GM19438 (cell line): ENCODE measurements around the gene AXIN1.
"Not testable (repeated sequence)": the region's sequence is repeated elsewhere in the genome, so short reads cannot be mapped to it uniquely, and the experiment has no call there.

ENCODE experiments used
- ATAC-seq: cut with Tn5 transposase; IDR thresholded peaks from one replicate; pipeline ENCODE4 v1.9.1; 2021; ENCODE audit warnings: low read depth; ENCODE audit not compliant: unreplicated experiment

The AXIN1 gene

DNA sequence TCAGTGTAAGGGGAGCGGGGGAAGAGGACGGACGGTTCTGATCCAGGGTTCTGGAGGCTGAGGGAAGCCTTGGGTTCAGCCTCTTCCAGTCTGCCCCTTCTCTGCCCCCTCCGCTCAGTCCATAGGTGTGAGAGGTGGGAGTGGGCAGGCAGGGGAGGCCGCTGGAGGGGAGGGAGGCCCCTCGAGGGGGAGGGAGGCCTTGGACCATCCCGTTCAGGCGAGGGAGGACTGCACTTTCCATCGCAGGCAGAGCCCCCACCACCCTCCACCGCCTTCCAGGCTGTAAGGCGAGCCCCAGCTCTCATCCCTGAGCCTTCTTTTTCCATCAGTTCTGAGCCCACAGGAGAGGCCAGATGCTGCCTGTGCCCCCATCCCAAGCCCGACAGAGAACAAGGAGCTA, 4.2 kb upstream of the AXIN1 start:
- ATAC-seq, result no peak

DNA sequence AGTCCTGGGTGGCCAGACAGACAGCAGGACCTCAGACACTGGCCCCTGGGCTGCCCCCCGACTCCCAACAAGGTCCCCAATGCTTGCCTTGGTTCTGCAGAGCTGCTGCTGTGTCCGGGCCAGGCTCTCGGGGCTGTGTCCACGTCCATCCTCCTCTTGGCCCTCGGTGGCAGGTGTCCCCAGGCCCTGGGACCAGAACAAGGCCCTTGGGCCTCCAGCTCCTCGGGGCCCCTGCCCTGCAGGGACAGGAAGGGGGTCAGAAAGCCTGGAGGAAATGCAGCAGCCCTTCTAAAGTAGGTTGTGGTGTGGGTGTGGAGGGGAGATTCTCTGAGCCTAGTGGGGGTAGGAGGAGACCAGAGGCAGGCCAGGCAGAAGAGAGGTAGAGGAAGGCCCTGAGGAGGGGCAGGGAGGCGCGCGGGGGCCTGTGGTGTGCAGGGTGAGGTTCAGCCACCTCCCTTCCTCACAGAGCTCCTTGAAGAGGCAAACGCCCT, 2.5 kb upstream of the AXIN1 start:
- ATAC-seq, result no peak

DNA sequence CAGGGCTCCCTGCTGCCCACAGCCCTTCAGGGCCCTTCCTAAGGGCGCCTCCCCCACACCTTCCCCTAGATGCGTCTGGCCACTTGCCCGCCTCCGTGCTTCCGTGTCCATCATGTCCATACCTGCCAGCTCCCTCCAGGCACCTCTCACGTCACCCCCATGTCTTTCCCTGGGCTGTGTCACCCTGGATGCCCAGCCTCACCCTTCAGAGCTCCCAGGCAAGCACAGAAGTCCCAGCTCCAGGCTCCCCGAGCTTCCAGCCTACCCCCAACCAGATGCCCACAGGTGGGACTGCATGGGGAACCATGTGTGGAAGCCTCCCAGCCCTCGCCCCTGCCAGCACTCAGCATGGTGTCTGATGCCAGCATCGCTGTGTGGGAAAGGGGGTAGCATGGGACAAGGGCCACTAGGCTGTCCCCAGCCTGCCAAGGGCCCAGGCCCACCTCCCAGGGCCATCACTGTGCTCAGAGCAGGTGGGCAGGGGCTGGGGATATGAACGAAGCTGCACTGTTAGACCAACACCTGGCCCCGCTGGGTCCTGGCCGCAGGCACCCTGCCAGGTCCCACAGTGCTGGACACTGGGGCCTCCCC, 1.9 kb upstream of the AXIN1 start:
- no peak for ATAC-seq

DNA sequence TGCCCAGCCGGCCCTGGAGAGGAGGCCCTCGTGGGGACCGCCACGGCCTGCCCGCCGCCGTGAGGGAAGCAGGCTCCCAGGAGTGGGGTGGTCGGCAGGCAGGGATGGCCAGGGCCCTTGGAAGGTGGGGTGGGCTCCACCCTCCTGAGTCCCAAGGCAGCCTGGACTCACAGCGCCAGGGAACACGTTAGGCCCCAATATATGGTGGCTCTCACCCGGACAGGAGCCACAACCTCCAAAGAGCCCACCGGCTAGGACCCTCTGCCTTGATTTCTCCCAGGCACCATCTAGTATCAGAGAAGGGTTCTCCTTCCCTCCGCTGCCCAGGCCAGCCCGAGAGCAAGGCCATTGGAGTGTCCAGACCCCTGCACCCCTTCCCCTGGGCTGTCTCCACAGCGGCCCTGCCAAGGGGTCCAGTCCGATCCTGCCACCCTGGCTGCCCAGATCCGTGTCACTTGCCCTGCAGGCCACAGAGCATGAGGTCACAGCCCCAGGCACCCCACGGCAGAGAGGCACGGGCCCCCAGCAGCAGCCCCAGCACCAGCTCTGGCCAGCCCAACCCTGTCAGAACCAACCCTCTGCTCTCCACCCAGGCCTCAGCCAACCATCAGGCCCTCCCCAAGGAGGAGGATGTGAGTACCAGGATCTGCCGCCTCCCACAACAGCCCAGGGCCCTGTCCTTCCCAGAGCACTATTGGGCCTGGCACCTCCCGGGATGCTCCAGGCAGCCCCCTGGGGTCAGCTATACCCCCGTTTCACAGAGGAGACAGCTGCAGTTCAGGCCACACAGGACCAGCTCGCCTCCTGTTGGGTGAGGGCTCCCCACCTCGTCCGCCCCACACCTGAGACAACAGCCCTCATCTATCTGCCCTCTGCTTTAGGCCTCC, 1.1 kb upstream of the AXIN1 start:
- peak; percentile 5 for ATAC-seq

DNA sequence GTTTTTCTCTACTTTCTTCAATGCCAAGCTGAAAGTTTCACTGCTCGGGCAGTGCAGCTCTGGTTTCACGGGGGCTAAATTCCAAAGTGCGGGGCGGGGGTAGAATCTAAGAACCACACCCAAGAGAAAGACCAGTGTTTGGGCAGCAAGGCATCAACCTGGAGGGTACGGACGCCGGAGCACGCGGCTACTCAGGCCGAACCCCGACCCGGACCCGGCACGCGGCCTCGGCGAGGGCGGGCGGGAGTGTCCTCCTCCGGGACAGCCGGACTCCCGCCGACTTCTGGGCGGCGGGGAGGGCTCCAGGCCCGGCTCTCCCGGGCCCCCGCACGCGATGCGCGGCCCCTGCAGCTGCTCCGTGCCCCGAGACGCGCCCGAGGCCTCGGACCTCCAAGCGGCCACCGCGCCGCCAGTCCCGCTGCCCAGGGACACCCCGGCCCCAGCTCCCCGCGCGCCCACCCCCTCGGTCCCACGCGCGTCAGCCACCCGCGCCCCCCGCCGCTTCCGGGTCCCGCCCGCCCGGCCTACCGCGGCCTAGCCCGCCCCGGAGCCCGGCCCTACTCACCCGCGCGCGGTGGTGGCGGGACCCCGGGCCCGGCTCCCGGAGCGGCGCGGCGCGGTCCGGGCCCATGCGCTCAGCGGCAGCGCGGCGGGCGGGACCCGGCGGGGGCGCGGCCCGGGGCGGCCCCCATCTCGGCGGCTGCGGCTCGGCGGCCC, 561 bp downstream of the AXIN1 start:
- peak; percentile 25 for ATAC-seq

DNA sequence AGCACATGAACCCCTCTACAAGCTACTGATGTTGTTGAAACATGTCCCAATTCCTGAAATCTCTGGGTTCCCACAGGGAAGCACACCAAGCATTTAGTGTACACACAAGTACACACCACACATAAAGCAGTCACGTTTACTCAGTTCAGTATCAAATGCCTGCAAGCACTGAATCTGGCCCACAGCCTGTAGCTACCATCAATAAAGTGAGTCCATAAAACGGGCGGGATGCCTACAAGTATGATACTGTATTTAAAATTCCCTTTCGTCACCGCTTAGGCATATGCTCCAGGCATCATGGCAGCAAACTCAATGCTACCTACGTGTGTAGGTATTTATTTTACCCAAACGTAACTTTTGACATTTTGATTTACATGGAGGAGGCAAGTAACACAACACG, 2.3 kb downstream of the AXIN1 start:
- ATAC-seq, result no peak

DNA sequence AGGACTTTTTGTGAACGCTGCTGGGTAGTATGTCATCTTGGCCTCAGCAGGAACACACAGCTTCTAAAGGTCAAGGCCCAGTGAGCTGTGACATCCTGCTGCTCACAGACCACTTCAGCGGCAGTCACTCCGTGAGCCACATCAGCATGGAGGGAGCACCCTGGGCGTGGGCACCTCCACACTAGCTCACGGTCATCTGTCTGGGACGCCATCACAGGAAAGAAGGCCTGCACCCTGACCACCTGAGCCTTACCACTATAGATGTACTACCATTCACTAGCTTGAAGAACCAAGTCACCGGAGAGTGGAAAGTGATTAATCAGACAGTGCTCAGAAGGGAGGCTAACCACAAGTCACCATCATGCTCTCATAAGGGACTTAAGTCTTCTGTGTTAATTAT, 3.3 kb downstream of the AXIN1 start:
- ATAC-seq, result no peak

DNA sequence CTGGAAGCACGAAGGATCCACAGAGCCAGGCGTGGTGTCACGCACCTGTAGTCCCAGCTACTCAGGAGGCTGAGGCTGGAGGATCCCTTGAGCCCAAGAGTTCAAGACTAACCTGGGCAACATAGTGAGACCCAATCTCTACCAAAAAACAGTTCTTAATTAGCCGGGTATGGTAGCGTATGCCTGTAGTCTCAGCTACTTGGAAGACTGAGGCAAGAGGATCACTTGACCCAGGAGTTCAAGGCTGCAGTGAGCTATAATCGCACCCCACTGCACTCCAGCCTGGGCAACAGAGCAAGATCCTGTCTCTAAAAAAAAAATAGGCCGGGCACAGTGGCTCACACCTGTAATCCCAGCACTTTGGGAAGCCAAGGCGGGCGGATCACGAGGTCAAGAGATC, 4.0 kb downstream of the AXIN1 start:
- not testable (repeated sequence) for ATAC-seq

DNA sequence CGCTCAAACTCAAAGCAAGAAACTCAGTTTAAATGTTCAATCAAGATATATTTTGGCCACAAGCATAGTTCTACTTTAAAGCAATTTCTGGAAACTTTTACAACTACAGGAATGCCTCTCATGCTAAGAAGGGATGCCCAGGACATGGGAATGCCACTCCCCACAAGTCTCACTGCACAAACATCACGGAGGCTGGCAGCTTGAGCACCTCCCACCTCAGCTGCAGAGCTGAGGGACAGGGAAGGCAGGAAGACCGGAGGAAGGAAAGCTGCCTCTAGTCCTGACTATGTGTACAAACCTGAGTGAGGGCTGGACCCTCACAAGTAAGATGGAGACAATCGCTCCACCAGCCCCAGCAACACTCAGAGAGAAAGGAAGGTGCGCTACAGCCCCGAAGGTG, 5.3 kb downstream of the AXIN1 start:
- no peak for ATAC-seq

DNA sequence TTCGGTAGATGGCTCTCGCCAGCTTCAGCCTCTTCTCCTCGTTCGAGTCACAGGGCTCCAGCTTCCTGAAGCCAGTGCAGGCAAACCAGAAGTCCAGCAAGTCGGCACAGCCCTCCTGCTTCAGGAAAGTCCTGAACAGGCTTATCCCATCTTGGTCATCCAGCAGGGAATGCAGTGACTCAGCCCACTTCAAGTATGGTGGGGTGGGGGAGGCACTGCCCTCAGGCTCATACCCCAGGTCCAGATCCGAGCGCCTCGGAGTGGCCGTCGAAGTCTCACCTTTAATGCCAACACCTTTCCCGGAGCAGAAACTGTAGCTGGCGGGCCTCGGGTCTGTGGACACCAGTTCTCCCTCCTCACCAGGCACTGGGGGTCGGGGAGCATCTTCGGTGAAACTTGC, 5.9 kb downstream of the AXIN1 start:
- ATAC-seq, result no peak

DNA sequence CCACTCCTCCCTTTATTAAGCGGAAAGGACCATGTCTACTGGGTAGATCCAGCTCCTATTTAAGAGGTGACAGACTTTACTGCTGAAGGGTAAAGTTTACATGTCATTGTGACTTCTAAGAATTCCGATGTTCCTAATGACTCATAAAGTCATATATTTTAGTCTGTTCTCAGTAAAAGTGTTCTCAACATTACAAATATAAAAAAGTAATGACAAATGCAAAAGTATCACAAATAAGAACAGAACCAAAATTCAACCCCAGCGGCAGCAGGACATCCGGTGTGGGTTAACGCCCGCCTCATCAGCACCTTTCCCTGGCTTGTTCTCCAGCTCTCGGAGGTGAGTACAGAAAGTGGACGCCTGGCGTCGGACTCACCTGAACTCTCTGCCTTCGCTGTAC, 6.8 kb downstream of the AXIN1 start:
- ATAC-seq, result no peak

DNA sequence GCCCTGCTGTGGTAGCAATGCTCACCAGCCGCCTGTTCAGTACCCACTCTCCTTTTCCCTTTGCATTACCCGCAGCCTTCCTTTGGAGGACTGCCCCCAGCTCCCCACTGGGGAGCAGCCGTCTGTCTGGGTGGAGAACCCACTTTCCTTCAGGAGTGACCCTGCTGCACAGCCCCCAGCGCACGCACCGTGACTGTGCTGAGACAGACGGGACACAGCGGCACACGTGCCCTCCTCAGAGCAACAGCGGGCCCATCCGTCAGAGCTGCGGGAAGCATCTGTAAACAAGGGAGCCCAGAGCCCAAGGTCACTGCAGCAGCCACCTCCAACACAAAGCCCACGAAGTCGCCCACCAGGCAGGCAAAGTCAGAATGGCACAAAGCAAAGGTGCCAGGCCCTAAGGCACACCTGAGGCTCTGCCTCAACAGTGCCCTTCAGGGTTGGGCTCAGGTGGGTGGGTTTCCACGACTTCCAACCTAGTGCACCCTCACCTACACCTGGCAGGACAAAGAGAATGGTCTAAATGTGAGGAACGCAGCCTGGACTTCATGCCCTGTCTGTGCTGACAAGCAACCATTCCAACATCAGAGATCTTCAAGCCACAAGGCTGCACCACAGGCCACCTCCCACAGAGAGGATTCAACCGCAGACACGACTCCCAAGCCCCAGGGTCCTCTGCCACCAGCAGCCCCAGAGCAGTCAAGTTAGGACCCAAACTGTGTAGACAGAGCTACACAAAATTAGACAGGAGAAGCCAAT, 9.9 kb downstream of the AXIN1 start:
- ATAC-seq, result no peak

DNA sequence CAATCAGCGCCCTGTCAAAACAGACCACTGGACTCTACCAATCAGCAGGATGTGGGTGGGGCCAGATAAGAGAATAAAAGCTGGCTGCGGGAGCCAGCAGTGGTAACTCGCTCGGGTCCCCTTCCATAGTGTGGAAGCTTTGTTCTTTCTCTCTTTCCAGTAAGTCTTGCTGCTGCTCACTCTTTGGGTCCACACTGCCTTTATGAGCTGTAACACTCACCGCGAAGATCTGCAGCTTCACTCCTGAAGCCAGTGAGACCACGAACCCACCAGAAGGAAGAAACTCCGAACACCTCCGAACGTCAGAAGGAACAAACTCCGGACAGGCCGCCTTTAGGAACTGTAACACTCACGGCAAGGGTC, 10.6 kb downstream of the AXIN1 start:
- ATAC-seq, result not testable (repeated sequence)

DNA sequence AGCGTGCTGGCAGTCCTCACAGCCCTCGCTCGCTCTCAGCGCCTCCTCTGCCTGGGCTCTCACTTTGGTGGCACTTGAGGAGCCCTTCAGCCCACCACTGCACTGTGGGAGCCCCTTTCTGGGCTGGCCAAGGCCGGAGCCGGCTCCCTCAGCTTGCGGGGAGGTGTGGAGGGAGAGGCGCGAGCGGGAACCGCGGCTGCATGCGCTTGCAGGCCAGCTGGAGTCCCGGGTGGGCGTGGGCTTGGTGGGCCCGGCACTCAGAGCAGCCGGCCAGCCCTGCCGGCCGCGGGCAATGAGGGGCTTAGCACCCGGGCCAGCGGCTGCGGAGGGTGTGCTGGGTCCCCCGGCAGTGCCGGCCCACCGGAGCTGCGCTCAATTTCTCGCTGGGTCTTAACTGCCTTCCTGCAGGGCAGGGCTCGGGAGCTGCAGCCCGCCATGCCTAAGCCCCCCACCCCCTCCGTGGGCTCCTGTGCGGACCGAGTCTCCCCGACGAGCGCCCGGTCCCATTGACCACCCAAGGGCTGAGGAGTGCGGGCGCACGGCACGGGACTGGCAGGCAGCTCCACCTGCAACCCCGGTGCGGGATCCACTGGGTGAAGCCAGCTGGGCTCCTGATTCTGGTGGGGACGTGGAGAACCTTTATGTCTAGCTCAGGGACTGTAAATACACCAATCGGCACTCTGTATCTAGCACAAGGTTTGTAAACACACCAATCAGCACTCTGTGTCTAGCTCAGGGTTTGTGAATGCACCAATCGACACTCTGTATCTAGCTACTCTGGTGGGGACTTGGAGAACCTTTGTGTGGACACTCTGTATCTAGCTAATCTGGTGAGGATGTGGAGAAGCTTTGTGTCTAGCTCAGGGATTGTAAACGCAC, 11.2 kb downstream of the AXIN1 start:
- ATAC-seq, result not testable (repeated sequence)

DNA sequence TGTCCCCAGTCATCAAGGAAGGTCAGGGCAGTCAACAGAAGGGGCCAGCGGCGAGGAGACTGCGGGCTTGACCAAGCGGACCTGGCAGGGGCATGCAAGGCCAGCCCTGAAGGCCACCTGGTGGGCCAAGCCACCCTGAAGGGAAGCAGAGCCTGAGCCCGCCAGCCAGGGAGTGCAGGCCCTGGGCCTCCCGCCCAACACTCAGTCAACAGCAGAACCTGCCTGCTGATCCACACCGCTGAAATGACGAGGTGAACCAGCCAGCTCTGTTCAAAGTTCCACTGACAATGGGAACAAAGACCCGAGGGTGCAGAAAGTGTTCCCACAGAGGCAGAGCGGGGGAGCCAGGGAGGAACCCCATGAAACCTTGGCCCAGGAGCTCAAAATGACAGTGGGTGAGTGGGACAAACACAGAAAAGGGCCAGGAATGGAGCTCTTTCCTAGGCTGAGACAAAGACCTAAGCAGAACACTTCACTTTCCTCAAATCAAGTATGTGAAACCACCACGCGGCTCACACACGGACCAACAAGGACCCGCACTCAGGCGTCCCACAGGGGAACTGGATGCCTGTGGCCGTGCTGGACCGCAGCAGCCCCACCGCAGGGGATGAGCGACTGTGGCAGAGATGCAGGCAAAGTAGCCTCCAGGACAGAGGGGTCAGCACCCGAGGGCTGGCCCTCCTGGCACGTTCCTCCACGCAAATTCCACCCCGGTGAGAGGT, 12.0 kb downstream of the AXIN1 start:
- ATAC-seq, result no peak

DNA sequence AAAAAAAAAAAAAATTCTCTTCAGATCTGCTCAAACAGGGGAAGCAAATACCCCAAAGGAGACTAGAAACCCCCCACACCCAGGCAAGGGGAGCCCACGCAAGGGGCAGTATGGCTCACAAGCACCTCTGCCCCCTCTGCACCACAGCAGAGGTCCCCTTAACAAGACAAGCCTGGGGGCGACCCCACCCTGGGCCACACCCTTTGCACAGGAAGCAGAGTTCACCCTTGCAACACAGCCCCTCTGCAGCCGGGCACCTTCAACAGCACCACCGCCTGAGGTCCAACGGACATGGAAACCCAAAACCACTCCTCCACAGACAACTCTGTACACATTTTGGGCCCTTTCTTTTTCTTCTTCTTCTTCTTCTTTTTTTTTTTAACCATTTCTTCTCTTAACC, 12.8 kb downstream of the AXIN1 start:
- no peak for ATAC-seq

DNA sequence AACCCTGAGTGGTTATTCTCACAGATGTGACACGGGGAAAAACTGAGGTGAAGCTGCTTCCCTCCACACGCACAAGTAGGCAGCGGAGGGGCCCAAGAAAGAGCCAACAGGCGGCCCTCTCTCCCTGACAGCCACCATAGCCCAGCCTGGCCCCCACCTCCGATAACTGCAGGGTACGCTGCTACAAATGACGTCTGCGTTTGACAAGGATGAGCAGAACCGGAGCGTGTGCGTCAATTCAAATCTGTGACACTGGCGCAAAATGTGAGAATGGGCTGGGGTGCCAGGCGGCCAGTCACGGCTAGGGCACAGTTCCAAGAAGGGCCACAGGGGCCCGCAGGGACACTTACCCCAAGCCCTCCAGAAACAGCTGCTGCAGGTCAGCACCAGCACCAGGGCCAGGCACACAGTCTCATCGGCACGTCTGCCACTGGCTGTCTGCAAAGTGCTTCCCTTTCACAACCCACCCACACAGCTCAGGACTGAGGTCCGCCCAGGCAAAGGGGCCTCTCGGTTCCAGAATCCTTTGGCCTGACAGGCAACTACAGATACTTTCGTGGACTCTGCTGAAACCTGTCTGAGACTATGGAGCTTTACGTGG, 14.4 kb downstream of the AXIN1 start:
- ATAC-seq, result no peak

DNA sequence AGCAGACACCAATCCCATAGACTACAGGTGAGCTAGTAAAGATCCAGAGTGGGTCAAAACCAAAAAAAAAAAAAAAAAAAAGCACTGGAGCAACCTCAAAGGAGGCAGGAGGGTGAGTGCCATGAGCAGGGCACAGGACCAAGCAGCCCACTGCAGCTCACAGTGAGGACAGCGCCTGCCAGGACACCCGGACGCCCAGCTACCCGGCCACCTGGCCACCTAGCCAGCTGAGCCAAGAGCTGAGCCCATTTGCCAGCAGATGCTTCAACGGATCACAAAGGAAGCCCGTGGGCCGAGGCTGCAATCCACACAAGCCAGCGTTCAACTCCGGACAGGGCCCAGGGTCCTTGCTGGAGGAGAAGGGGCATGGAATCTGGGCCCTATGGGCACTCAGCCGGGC, 15.1 kb downstream of the AXIN1 start:
- no peak for ATAC-seq

DNA sequence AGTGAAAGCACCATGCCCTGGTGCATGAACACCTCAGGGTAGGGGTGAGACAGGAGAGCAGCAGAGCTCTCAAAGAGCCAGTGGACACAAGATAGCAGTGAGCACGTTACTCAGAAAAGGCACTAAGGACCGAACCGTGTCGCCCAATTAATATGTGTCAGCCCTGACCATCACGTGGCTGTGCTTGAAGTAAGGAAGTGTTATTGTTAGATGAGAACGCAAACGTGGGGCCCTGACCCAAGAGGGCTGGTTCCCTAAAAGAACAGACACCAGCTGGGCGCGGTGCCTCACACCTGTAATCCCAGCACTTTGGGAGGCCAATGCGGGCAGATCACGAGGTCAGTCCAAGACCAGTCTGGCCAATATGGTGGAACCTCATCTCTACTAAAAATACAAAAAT, 16.3 kb downstream of the AXIN1 start:
- ATAC-seq, result no peak
